Neural progenitor cell (in vitro differentiated cells): ENCODE measurements around the gene NIN.

Experiments
- CTCF ChIP-seq: fragments of 200-600 bp; sonication (generic); IDR thresholded peaks from 2 replicates; pipeline ENCODE4 v1.5.1; 2017; ENCODE audit warnings: antibody characterized with exemption, mild to moderate bottlenecking
- EZH2 ChIP-seq: fragments of 200-600 bp; sonication (generic); IDR thresholded peaks from 2 replicates; pipeline ENCODE4 v1.6.1; 2017; ENCODE audit warnings: antibody characterized with exemption, mild to moderate bottlenecking, moderate library complexity
- EZH2phosphoT487 ChIP-seq: fragments of 200-600 bp; sonication (generic); IDR thresholded peaks from 2 replicates; pipeline ENCODE4 v1.6.1; 2017; ENCODE audit warnings: antibody characterized with exemption

DNA sequence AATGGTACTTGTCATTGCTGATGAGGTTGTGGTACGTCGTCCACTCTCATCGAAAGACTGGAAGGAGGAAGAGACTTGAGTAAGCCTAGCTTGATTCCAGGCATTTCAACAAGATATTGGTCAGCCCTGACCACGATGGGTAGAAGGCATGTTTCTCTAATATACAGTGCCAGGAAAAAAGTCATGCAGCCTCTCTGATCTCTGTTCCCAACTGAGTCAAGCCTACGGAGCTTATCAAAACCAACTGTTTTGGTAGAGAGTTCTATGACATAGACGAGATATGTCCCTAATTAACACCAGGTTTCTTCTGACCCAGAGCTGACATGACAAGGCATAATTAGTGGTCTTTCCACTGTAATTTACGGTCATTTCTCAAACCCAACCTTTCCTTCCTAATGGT, 58.5 kb downstream of the NIN start:
- TF ChIP-seq CTCF (no peak), EZH2phosphoT487 (no peak), EZH2 (no peak)
